ENCODE data around the gene ZNRF2. TPM values are rescaled to one million over a fixed set of nuclear protein-coding genes. Genes with fewer than 3 reads are reported as not detected.

The ZNRF2 gene
- total and polyA plus RNA-seq, 10 of the 15 experiments (the other 5 are each of a cell fraction or from before 2014, with no cell fraction given): 1.2 to 20.4 (median 9.5) TPM

GRCh38 chr7:30303312-30304039, 19.1 kb downstream of the ZNRF2 start (continued):
- no peak for TF ChIP-seq BCL3 (IDR thresholded peaks at IDR 0.05; ENCODE audit: borderline replicate concordance, insufficient read depth, low read depth, low read length, poor library complexity, severe bottlenecking)
- no peak for TF ChIP-seq NBN (IDR thresholded peaks at IDR 0.05)
- TF ChIP-seq NFIC (IDR thresholded peaks at IDR 0.05; ENCODE audit: low read depth, low read length): peak; percentile 47
- no peak for TF ChIP-seq E2F4 (IDR thresholded peaks at IDR 0.05; ENCODE audit: low read depth, low read length)
- 0 out of 2 replicates have a peak, but pooled peaks have one; percentile 11 for TF ChIP-seq TCF12 (IDR thresholded peaks at IDR 0.05; ENCODE audit: low read depth, low read length)
- no peak for TF ChIP-seq IKZF1 (conservative IDR thresholded peaks at IDR 0.05)
- TF ChIP-seq PAX8 (IDR thresholded peaks at IDR 0.05): no peak

GRCh38 chr7:30304177-30304884, 19.9 kb downstream of the ZNRF2 start:
- no peak for ATAC-seq
- TF ChIP-seq CTCF (IDR thresholded peaks at IDR 0.05 in 2 of 3, conservative IDR thresholded peaks at IDR 0.05 in 1 of 3; ENCODE audit: control insufficient read depth in 2 of 3, extremely low read depth in 1 of 3, insufficient read depth in 1 of 3, low read depth in 3 of 3, low read length in 3 of 3): no peak
- no peak for TF ChIP-seq CHD4 (IDR thresholded peaks at IDR 0.05)
- TF ChIP-seq NR2C2 (IDR thresholded peaks at IDR 0.05; ENCODE audit: borderline replicate concordance, control insufficient read depth, insufficient read length, low read depth): no peak
- no peak for TF ChIP-seq KAT2A (conservative IDR thresholded peaks at IDR 0.05; ENCODE audit: control insufficient read depth, low read depth, low read length)
- no peak for TF ChIP-seq KLF5 (IDR thresholded peaks at IDR 0.05; ENCODE audit: partially characterized antibody)
- TF ChIP-seq BMI1 (IDR thresholded peaks at IDR 0.05; ENCODE audit: borderline replicate concordance): no peak

More at GRCh38 chr7:30304177-30304884, 19.9 kb downstream of the ZNRF2 start:
- Histone ChIP-seq H3K9me3 (replicated peaks; ENCODE audit: control insufficient read depth, insufficient read depth, low read length) (no peaks in the 10 kb centered on the region; the same call in 1 of the 3 replicates), H3K9ac (ENCODE audit: control insufficient read depth, insufficient read depth, low read length) (no peak overlapping the region), H3K4me1 (ENCODE audit: control insufficient read depth, insufficient read depth, low read length) (peaks cover 36% of the 10 kb centered on the region), H3K79me2 (ENCODE audit: control insufficient read depth, insufficient read depth, low read length) (peaks cover 39% of the 10 kb centered on the region), H3K27ac (ENCODE audit: control insufficient read depth, insufficient read depth) (no peak overlapping the region), H2AFZ (ENCODE audit: control insufficient read depth, low read depth, low read length) (no peak overlapping the region), H3K36me3 (ENCODE audit: control insufficient read depth in 2 of 2, insufficient read depth in 2 of 2, low read length in 1 of 2) (no peaks in the 10 kb centered on the region; a peak in 1 of 4 replicates), H4K20me1 (ENCODE audit: control insufficient read depth, insufficient read depth) (no peaks in the 10 kb centered on the region), H3K27me3 (replicated peaks in 1 of 2; ENCODE audit: control insufficient read depth in 2 of 2, insufficient read depth in 2 of 2, low read length in 1 of 2) (no peaks in the 10 kb centered on the region), H3K4me2 (ENCODE audit: control insufficient read depth, insufficient read depth) (no peak overlapping the region), H3K4me3 (no peak overlapping the region)
- DNase-seq (ENCODE audit: low read depth, low spot score) (no peak), FAIRE-seq (no peak)
- intact Hi-C loops (cut with micrococcal nuclease; ENCODE audit: unreplicated experiment) (no loop called here), in situ Hi-C loops (cut with MboI) (no loop called here)
- ChIA-PET SMC1A (ENCODE audit: uncharacterized antibody, unreplicated experiment) (interaction anchor here (1.0 to 3.1 kb wide), 11 partner anchors 9 to 280 kb away, joined by 3 to 23 read pairs (median 5); no protein-coding TSS in a partner anchor), CTCF (interaction anchor here (0.8 to 2.7 kb wide), 9 partner anchors 9 to 48 kb away, joined by 3 to 15 read pairs (median 4); no protein-coding TSS in a partner anchor), RAD21 (ENCODE audit: unreplicated experiment) (interaction anchor here (0.9 to 2.7 kb wide), 6 partner anchors 18 to 57 kb away, joined by 3 to 12 read pairs (median 4); no protein-coding TSS in a partner anchor), POLR2A (interaction anchor here (1.3 to 1.7 kb wide), 2 partner anchors 11 to 26 kb away, joined by 5 to 7 read pairs; no protein-coding TSS in a partner anchor)
- WGBS (ENCODE audit: insufficient coverage, insufficient replicate concordance, low lambda C conversion rate, missing lambda C conversion rate): 100% methylated on average over 1 of the region's 1 CpG
- BruUV-seq (replicated peaks): no TSS peak

Measured in GM12878 (cell line).